Measurements from ENCODE around the gene PALLD.

PALLD gene

DNA sequence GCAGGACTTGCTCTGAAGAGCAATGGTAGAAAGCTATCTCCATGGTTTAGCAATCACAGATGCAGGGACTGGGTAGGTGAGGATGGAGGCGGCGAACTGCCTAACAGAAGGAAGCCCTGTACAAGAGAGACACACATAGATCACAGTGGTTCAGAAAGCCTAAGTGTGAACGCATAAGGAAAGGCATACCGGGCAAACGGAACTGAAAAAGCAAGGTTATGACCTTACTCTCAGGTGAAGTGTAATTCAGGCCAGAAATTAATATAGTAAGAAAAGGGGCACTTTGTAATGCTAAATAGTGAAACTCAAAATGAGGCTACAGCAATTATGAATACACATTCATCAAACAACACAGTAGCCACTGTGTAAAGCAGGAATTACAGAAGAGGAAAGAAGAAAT is 126.6 kb downstream of the PALLD start:
- DNase-seq: no peak

DNA sequence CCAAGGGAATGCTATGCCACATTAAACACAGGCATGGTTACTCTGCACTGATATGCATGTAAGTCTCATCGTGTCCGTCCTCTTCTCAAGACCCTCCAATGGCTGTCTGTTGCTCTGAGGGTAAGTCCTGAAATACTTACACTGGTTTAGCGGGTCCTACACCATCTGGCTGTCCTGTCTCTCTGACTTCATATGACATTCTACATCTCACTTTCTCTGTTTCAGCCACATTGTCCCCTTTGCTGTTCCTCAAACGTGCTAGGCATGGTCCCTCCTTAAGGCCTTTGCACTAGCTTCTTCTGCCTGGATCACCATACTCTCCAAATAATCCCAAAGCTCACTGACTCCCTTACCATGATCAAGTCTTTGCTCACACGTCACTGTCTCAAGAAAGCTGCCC is 131.4 kb downstream of the PALLD start:
- no peak for DNase-seq

DNA sequence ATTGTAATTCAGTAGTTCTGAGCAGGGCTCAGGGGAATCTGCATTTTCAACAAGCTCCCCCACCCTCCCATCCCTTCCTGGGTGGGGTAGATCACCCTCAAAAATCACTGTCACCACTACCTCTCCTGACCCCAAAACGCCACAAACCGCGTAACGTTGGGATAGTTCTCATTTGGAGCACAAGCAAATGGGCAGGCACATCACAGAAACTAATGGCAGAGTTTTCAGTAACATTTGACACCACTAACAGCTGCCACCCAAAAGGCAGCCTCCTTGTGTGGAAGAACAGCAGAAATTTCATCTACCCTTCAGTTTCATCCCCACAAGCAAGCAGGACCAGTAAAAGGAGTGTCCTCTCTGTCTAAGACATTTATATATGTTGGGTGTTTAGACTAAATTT is 132.7 kb downstream of the PALLD start:
- no peak for DNase-seq

DNA sequence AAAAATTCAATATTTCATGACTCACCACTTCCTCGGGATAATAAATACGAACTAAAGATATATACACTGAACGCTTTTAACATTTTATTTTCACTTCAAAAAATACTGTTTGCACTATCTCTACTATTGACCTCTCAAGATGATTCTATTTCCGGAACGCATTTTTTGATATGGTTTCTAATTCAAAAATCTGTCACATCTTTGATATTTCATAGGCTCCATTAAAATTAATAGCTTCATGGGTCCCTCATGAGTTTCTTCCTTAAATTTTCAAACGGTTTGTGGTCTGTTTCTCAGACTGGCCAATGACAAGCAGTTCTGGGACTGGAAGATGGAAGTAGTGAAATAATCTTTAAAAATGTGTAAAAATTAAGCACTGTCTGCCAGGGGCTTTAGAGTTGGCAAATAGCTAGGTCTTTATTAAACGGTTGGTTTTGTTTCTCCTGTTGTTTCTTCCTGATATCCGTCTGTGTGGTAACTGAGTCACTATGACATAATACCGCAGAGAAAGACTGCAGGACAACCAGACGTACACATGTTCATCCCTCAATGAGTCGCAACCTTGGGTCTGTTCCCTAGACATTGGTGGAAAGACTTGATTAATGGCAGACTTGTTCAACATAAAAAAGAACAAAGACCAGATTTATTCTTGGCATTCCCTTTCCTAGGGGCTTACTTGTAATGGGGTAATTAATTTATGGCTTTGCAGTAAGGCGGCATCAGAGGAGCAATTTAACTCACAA is 133.8 kb downstream of the PALLD start:
- DNase-seq: no peak

DNA sequence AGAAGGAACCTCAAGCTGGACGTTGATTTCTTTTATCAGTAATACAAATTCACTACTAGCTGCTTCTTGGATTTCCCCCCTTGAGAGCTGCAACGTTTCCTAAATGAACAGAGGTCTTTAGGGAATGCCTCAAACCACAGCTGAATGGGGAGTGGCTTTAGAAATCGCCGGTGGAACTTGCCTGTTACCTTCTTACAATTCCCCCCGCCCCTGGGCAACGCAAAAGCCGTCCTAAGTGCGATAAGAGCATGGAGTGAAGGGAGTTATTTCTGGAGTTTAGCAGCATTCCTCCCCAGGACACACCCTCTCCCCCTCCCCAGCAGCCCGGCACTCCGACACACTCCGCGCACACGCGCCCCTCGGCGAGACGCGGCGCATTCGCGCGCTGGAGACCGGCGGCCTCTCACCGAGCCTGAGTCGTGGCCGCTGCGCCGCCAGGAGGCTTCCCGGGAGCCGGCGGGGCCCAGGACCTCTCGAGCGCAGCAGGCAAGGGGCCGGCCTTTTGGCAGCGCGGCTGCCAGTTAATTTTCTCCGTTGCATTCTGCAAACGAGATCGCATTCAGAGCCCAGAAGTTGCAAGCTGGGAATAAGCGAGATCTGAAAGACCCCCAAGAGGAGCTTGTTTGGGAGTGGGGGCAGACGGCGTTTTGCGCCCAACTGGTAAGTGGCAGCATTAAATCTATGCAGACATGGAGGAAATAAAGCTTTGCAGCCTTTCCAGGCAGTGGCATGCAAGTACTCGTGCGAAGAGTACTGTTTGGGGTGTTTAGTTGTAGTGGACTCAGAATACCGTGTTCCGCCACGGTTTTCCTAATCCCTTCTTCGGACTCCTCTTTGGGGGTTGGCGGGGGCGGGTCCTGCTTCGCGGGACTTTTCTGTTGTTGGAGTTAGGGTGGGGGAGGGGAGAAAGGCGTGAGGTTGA is 134.7 kb downstream of the PALLD start:
- DNase-seq: no peak

DNA sequence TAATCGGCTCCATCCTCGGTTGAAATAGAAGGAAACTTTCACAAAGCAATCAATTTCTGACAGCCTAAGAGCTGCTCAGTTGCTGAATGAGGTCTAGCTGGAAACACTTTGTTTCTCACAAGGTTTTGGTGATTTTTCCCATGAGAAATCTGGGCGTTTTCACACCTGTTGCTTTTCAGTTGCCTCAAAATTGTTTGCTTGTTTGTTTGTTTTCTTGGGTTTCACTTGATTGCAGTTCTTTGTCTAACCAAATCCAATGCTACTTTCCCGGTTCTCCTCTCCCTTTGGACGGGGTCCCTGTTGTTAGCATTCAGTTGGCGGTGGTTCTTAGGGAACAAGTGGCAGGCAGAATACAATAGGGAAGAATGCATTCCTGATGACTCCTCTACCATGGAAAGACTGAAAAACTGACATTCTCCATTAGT is 135.5 kb downstream of the PALLD start:
- DNase-seq: no peak

DNA sequence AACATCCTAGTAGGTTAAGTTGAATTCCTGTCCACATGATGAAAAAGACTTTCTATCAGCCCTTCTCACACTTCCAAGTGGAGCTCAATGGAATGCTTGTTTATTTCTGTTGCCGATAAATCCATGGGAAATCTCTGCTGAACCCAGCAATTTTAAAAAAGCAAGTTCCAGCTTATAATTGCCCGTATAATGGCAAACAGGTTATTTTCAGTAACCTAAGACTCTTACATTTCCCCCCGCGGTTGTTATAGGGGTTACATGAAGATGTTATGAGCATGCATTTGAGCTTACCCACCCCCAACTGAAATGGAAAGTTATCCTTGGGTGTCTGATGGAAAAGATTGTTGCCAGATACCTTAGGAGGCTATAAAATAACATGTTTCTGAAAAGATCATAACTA is 136.2 kb downstream of the PALLD start:
- no peak for DNase-seq

DNA sequence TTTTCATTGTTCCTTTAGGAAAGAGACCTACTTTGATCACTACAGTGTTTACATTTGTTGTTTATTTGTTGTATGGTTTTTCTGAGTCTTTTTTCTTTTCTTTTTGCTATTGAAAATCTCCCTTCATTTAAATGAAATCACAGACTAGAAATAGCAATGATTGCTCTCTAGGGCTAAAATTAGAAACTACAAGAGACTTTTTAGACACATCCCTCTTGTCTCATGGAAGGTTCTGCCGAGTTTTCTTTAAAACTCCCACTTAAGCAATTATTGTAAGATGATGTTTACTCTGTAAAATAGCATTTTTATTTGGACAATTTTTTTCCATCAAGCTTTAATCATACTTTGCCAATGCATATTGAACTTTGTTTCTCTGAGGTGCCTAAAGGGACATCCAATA is 136.6 kb downstream of the PALLD start:
- DNase-seq: no peak

DNA sequence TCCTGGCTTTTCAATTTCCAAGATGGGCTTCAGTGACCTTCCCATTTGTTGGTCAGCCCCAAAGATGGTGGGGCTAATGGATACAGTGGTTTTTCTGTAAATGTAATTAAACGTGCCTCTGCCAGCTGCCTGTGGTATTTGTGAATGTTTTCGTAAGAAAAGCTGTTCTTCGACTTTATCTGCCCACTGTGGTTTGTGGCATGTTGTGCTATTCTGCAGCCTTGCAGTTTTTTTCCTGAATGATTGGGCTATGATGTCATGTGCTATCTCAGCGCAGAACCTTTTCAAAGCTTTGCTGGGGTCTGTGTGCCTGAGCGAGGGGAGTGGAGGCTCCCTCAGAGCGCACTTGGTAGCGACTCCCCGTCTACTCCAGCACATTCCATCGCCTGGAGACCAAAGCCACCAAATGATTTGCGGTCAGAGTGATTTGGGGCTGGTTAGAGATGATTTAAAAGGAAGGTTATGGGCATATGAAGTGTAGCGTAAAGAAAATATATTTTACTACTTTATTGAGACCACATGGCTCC is 137.5 kb downstream of the PALLD start:
- peak; percentile 77 for DNase-seq

DNA sequence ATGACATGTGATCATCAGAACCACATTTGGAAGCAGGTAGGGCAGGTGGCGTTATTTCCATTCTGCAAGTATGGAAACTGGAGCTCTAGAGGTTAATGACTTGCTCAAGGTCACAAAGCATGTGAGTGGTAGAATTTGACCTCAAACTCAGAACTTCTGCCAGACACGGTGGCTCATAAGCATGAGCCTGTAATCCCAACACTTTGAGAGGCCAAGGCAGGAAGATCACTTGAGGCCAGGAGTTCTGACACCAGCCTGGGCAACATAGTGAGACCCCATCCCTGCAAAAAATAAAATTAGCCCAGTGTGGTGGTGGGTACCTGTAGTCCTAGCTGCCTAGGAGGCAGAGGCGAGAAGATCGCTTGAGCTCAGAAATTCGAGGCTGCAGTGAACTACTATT is 139.2 kb downstream of the PALLD start:
- DNase-seq: no peak

DNA sequence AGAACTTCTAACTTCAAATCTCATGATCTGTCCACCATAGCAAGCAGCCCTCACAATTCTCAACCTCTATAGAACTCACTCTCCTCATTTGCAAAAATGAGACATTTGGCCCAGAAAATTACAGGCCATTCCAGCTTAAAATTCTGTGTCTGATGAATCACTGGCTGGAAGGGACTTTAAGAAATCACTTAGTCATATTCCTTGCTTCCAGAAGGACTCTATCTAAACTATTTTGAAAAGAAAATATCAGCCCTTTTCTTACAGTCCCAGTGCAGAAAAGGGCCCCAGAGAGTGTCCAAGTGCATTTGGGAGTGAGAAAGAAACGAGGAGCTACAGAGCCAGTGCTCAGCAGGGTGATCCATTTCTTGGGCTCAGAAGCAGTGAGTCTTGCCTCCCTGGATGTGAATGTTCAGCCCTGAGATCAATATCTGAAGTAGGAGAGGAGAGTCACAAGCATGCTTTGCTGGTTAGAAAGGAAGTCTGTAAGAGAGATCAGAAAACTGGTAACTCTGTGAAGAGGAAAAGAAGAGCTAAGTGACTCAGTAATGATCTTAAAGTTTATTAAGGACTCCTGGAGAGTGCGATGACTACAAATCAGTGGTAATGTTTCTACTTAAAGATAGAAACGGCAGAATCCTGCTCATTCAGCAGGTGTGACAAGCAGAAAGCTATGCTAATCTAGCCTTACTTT is 139.8 kb downstream of the PALLD start:
- no peak for DNase-seq

DNA sequence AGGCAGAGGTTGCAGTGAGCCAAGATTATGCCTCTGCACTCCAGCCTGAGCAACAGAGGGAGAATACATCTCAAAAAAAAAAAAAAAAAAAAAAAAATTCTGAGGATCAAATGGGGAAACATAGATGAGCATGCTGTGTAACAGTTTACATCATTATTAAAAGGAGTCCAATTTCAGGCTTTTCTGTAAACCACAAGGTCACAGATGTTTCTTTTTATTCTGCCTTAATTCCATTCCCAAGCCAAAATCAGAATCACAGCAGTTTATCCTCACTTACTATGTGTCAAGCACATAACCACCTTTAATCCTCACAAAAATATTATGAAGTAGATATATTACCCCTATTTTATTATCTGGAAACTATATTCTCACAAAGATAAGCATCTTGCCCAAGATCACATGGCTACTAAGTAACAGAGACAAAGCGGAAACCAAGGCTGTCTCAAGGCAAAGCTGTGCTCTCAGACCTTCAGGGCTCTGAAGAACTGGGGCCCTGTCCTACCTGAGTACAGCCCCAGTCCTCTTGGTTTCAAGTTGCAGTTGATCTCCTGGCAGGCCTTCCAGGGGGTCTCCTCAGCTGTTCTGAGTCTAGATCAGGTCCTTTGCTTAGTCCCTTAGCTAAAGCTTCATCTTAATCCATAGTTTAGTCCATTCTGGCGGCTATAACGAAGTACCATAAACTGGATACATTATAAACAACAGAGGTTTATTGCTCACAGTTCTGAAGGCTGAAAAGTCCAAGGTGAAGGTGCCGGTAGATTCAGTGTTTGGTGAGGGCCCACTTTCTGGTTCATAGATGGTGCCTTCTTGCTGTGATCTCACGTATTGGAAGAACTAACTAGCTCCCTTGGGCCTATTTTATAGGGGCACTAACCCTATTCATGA is 141.3 kb downstream of the PALLD start:
- DNase-seq: no peak

DNA sequence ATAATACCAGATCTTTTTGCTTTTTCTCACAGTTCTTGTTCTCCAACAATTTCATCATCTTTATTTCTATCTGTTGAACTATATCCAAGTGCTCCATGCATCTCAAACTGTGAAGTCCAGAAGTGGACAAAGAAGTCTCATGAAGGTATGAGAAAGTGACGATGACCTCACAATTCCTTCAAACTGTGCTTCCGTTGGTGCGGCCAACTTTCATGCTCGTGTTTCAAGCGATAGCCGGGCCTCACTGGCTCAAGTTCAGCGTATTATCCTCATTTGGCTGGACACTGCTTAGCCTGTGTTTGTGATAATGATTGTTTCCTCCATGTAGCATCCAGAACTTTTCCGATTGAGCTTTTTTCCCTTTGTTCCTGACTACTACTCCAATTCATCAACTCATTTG is 143.1 kb downstream of the PALLD start:
- DNase-seq: no peak

DNA sequence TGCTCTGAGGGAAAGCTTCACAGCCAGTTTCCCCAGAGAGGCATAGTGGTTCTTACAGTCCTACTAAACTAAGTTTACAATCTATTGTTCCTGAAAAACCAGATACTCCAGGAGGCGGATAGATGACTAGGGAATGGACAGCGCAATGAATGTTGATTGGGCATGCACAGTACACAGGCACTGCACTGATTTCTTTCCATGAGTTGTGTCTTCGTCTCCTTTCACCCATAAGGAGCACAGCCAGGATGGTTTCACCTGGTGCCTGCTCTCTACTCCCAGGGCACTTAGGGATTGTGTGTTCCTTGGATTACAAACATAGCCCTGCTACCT is 144.9 kb downstream of the PALLD start:
- DNase-seq: no peak

DNA sequence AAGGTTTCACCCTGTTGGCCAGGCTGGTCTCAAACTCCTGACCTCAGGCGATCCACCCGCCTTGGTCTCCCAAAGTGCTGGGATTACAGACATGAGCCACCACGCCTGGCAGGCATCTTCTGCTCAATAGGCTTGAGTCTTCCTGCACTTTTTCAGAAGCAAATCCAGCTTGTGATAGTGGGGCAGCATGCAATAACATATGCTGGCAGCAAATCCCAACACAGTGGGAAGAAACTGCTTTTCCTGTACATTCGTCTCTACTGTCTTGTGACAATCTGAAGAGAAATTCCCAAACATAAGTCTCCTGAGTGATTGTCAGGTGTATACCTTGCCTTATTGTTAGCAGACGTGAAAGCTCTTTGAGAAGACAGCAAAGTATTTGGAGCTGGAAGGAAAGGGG is 145.7 kb downstream of the PALLD start:
- DNase-seq: no peak

DNA sequence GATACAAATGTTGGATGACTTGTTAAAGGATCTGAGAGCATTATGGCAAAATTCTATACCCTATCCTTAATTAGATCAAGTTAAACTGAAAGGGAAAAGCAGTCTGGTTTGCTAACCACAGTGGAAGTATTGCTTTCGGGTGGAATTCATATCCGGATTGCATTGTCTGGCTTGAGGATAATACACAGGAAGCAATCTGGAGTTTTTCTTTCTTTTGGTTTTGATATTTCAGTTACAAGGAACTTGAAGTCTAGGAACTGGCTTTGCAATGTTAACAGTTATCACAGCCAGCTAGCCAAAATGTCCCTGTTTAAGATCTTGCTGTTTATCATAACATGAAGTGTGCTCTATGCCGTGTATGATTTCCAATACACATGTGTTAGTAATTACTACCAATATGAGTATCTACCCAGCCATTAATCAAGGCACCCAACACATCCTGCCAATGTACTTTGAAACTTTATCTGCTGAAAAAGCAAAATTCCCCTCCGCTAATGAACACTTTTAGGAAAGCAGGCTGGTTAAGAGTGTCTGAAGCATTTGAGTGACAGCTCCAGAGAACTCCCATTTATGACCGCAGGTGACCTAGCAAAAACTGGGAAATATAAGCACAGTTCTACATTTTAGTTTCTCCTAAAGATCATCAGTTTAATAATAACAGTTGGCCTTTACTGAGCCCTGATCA is 146.4 kb downstream of the PALLD start:
- DNase-seq: no peak

DNA sequence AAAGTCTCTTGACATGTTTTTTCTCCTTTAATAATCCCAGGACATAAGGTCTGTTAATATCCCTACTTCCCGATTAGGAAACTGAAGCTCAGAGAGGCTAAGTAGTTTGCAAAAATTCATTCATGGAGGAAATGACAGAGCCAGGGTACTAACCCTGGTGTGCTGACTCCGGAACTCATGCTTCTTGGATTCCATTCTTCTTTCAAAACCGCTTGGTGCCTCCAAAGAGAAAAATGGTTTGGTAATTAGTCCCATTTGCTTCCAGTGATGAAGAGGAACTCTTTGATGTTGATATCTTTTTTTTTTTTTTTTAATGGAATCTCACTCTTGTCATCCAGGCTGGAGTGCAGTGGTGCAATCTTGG is 146.9 kb downstream of the PALLD start:
- DNase-seq: no peak

DNA sequence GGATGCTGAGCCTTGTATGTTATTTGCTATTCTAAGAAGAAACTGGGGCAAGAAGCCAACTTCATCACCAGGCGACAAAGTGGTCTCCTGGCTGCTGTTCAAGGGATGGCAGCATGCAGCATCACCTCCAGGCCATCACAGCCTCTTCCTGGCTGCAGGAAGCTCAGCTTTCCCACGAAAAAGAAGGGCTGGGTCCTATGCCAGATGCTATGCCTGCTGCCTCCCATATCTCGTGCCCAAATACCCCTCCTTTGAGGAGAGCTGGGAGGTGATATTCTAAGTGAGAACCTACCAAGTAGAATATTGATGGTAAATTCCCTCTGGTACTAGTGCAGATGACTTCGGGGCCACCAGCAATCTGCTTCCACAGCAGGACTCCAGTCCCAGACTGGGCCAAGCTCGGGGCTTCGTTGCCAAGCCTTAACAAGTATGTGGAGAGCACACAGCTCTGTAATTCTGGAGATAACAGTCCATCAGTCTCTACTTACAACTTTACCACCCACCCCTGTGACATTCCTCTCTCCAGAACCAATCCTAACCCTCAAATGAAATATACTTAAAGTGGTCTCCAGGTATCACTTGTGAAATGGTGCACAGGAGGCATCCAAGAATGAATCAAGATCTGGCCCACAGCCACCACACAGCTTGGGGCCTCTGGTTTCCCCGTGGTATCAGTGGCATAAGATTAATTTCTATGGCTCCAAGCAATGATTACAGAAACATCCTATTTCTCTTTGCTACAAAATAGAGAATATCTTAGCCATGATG is 149.3 kb downstream of the PALLD start:
- DNase-seq: no peak

DNA sequence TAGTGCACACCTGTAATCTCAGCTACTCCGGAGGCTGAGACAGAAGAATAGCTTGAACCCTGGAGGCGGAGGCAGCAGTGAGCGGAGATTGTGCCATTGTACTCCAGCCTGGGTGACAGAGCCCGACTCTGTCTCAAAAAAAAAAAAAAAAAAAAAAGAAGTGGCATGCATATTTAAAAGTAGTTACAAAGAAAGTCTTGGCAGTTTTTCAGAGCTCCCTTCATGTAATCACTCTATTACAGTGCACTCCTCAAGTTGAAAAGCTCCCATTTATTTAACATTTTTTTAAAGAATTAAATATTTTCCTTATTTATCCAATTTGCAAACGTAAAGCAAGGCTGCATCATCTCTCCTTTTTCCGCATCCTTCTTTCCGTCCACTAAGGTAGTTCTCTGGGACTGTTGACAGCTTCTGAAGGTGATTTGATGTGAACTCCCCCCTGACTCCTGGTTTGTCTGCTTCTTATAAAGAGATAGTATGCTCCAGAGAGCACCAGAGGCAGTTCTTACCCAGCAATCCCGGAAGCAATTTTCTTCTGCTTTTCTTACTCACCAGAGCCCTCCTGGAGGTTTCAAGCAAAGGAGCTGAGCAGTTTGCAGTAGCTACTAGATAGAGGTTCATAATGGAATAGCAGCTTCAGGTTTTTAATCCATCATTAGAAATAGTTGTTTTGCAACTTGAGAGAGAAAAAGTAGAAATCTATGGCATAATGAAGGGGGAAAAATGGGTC is 151.0 kb downstream of the PALLD start:
- no peak for DNase-seq

DNA sequence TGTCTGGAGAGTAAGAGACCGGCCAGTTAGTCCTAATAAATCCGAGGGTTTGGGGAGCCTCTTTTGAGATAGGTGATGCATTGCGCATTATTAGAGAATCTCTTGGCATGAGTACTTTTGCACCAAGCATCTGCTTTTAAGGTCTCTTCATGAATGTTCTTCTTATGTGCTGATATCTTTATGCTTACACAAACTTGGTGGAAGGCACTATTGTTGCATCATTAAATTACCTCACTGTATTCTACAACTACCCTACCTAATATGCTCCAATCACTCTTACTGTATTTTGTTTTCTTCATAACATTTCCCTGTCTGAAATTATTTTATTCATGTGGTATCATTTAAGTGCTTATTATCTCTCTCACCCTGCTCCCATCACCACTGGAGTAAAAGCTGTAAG is 151.6 kb downstream of the PALLD start:
- DNase-seq: no peak

Measured in T1000 (cell line).